HG02973 (cell line): ENCODE data around the gene MSL1.
"Not testable (repeated sequence)": the region's sequence is repeated elsewhere in the genome, so short reads cannot be mapped to it uniquely, and the experiment has no call there.

Experiments used
- ATAC-seq: cut with Tn5 transposase; IDR thresholded peaks from one replicate; pipeline ENCODE4 v1.9.1; 2021; ENCODE audit warnings: moderate library complexity; ENCODE audit not compliant: unreplicated experiment

Gene MSL1

GRCh38 chr17:40123811-40124114, 2.0 kb downstream of the MSL1 start:
- ATAC-seq: no peak

- no peak for ATAC-seq
These were observed 2.7 kb downstream of the MSL1 start for GRCh38 chr17:40124279-40125141.

GRCh38 chr17:40129498-40129897, 7.7 kb downstream of the MSL1 start:
- no peak for ATAC-seq

GRCh38 chr17:40130352-40131042, 8.7 kb downstream of the MSL1 start:
- ATAC-seq: no peak

GRCh38 chr17:40134184-40134583, 12.4 kb downstream of the MSL1 start:
- ATAC-seq: no peak

- no peak for ATAC-seq
These were observed 14.0 kb downstream of the MSL1 start for GRCh38 chr17:40135817-40136216.

GRCh38 chr17:40139566-40140058, 17.8 kb downstream of the MSL1 start:
- no peak for ATAC-seq

GRCh38 chr17:40143166-40143565, 21.4 kb downstream of the MSL1 start:
- not testable (repeated sequence) for ATAC-seq

GRCh38 chr17:40145476-40145875, 23.7 kb downstream of the MSL1 start:
- ATAC-seq: no peak

- ATAC-seq: no peak
These were observed 26.8 kb downstream of the MSL1 start for GRCh38 chr17:40148527-40148926.

GRCh38 chr17:40150276-40150675, 28.5 kb downstream of the MSL1 start:
- ATAC-seq: no peak

GRCh38 chr17:40151414-40151963, 29.7 kb downstream of the MSL1 start:
- no peak for ATAC-seq

- ATAC-seq: no peak
These were observed 31.9 kb downstream of the MSL1 start for GRCh38 chr17:40153603-40154236.

GRCh38 chr17:40157973-40158372, 36.2 kb downstream of the MSL1 start:
- ATAC-seq: no peak

- no peak for ATAC-seq
These were observed 36.8 kb downstream of the MSL1 start for GRCh38 chr17:40158438-40159013.

- no peak for ATAC-seq
These were observed 37.7 kb downstream of the MSL1 start for GRCh38 chr17:40159456-40159855.

GRCh38 chr17:40167685-40168261, 46.0 kb downstream of the MSL1 start:
- ATAC-seq: no peak

GRCh38 chr17:40168262-40168832, 46.6 kb downstream of the MSL1 start:
- no peak for ATAC-seq

GRCh38 chr17:40170325-40170724, 48.6 kb downstream of the MSL1 start:
- ATAC-seq: no peak

- no peak for ATAC-seq
These were observed 50.0 kb downstream of the MSL1 start for GRCh38 chr17:40171750-40172149.
